ENCODE measurements around the gene MPI. TPM values are rescaled to one million over a fixed set of nuclear protein-coding genes. Genes with fewer than 3 reads are reported as not detected.

The MPI gene
- total RNA-seq, 4 donors from 2014 or later = 66.7 to 129 (median 98.5) TPM

Small RNA genes within 50 kb of the gene (microRNA-seq; reads per million reads assigned to microRNA genes)
- gene MIR6882 (ENCODE audit: borderline replicate concordance in 2 of 2) = 0 to 1.2 reads per million in 2 donors

Other genes with a start within 250 kb of the MPI start
- 10 to 100 TPM in 3 of 4 donors, 1 to 10 TPM in 1; 7.9 to 19.4 (median 11.6) TPM for gene EDC3, start 194.0 kb upstream of the MPI start, total RNA-seq
- gene CYP1A1, start 164.5 kb upstream of the MPI start, total RNA-seq = 1 to 10 TPM in 2 of 4 donors, under 1 TPM in 2; 0.41 to 3.0 (median 1.6) TPM
- not detected for gene CYP1A2, start 141.2 kb upstream of the MPI start, total RNA-seq
- gene CSK, start 108.0 kb upstream of the MPI start, total RNA-seq = 10 to 100 TPM in 2 of 4 donors, 1 to 10 TPM in 2; 6.4 to 11.7 (median 10.8) TPM
- not detected for gene LMAN1L, start 77.2 kb upstream of the MPI start, total RNA-seq
- not detected for gene CPLX3, start 63.4 kb upstream of the MPI start, total RNA-seq
- gene ULK3, start 46.9 kb upstream of the MPI start, total RNA-seq = 10 to 100 TPM; 39.0 to 56.5 (median 48.1) TPM
- gene SCAMP2, start 16.7 kb upstream of the MPI start, total RNA-seq = 100 to 1,000 TPM in 1 of 4 donors, 10 to 100 TPM in 3; 46.3 to 122 (median 74.3) TPM
- 10 to 100 TPM; 28.2 to 32.9 (median 31.2) TPM for gene FAM219B, start 16.8 kb downstream of the MPI start, total RNA-seq
- gene COX5A, start 48.0 kb downstream of the MPI start, total RNA-seq = 100 to 1,000 TPM; 425 to 558 (median 512) TPM
- gene RPP25, start 66.7 kb downstream of the MPI start, total RNA-seq = 1 to 10 TPM; 1.0 to 5.1 (median 1.9) TPM
- gene SCAMP5, start 105.5 kb downstream of the MPI start, total RNA-seq = under 1 TPM in 1 of 4 donors, not detected in 3; 0.47 TPM
- gene PPCDC, start 133.5 kb downstream of the MPI start, total RNA-seq = 10 to 100 TPM in 2 of 4 donors, 1 to 10 TPM in 2; 5.5 to 20.2 (median 11.9) TPM

All from gastrocnemius medialis (tissue), 4 donors.